ENCODE data around the gene ABI1. TPM values are rescaled to one million over a fixed set of nuclear protein-coding genes. Genes with fewer than 3 reads are reported as not detected.

ABI1 gene
- total RNA-seq, 2 experiments from 2014 or later = 34.0 to 35.1 TPM

DNA sequence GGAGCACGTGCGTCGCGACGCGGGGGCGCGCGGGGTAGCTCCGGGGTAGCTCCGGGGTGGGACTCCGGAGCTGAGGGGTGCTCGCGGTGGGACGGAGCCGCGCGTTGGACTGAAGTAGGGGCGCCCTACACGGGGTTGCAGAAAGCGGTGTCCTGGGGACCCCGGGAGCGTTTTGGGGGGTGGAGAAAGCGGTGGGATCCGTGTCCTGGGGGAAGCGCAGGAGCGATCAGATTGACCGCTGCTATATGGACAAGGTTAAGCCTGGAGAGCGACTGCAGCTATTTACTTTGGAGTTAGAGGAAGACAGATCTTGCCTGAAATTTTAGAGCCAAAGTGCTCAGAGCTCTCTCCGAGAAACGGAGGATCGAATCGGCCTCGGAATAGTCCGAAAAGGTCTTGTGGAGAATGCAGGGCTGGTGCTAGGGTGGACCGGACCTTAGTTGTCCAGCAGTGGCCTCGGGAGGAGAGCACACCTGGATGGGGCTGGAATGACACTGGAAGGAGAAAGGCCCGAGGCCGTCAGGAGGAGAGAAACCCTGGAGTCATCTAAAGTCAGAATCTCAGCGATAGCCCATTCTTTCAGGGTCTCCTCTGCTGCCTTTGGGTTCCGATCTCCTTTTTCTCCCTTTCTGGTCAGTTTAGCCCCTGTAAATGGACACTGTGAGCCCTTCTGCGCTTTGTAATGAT, 162.7 kb downstream of the ABI1 start:
- CTCF ChIA-PET = interaction anchor here (1.3 kb wide), 1 partner anchor 183 kb away, joined by 3 read pairs; no protein-coding TSS in a partner anchor
- POLR2A ChIA-PET = interaction anchor here (1.2 kb wide), 1 partner anchor 456 kb away, joined by 3 read pairs; the partner anchor contains the start of gene YME1L1

DNA sequence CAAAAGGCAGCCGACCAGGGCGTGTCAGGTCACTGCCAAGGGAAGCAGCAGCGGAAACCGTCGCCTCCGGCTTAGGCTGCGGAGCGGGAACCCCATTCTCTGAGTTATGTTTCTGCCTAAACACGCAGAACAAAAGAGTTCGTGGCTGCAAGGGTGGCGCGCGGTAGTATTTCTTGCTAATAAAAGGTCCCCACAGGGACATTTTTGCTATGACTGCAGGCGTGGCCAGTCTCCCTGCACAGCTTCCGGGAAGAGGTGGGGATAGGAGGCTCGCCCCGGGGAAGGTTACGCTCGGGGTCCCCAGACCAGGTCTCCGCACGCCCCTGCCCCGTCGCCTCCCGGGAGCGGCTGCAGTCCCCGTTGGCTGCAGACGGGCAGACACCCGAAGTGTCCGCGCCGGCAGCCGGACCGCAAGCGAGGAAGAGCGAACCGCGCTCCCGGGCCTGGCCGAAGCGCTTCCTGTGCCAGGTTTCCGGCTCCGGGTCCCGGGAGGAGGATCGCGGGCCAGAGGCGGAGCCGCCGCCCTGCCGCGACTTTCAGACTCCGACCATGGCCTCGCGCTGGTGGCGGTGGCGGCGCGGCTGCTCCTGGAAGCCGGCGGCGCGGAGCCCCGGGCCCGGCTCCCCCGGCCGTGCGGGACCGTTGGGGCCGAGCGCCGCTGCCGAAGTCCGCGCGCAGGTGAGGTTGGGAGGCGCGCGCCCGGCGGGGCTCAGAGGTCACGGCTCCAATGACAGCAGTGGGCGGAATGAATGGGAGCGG, 163.4 kb downstream of the ABI1 start, which contains the start of gene PDSS1:
Gene PDSS1 (plus strand): TSS at position 539 of the 759 bp plus-strand sequence. CDS start 11 bp downstream, at position 550.
- CTCF ChIA-PET = interaction anchor here (1.3 kb wide), 1 partner anchor 184 kb away, joined by 3 read pairs; no protein-coding TSS in a partner anchor
- POLR2A ChIA-PET = interaction anchor here (0.6 to 1.2 kb wide), 2 partner anchors 19 to 456 kb away, joined by 3 read pairs; partner anchors contain the start of gene YME1L1

DNA sequence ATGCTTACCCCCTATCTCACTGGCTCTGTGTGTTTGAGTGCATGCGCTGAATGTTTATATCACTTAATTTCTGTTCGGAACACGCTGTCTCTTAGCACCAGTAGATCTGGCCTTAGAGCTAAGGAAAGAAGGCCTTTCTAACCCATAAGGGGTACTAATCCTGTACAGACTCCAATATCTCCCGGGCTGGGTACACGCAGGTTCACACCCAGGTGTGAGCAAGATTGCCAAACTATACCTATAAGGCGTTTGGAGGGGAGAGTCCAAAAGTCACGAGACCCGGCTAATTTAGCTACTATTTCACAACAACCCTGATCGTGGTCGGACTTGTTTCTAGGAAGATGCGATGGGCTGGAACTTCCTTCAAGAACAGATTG, 164.0 kb downstream of the ABI1 start:
- POLR2A ChIA-PET = interaction anchor here (0.6 to 1.2 kb wide), 2 partner anchors 19 to 457 kb away, joined by 3 read pairs; partner anchors contain the start of gene YME1L1
- CTCF ChIA-PET = no interaction called here

Other genes with a start within 250 kb of the ABI1 start
- gene PDSS1, start 163.3 kb downstream of the ABI1 start, total RNA-seq = 10 to 100 TPM; 31.8 to 33.4 TPM
- 1 to 10 TPM; 7.5 to 9.7 TPM for gene ANKRD26, start 239.5 kb upstream of the ABI1 start, total RNA-seq

Measured in activated CD8-positive, alpha-beta memory T cell treated with anti-CD3 and anti-CD28 coated beads for 36 hours (primary cell).